ENCODE data around the gene INPP5D.

The INPP5D gene

DNA sequence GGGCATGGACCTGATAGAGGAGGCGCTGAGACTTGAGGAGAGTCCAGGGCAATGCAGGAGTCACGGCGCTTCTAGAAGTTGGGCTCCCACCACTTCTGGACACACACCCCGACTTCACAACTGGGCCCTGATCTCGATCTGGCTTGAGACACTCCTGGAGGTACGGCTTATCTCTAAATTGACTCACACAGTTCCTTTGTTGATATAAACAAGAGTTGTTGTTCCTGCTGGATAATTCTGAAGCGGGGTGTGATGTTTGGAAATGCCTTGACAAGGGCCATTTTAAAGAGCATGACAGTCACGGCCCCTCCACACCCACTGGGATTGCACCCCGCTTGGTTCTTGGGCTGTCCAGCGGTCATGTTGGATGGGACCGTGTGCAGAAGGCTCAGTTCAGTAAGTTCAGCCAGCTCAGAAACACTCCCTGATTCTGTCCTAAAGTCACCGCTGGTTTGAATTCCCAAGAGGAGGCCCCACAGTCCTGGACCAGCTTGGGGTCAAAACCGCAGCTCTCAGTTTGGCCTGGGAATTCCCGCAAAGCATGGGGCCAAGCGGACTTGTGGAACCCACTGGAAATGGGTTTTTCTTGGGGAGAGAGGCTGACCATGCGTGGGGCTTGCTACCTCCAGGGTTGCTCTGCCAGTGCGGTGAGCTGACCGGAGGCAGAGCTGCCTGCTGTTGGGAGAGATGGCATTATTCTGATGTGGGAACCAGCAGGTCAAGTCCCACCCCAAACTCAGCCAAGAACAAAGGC is 37.0 kb upstream of the INPP5D start:
- Histone ChIP-seq H4K20me1 (ENCODE audit: low read depth, low read length) (no peaks in the 10 kb centered on the region), H2AFZ (ENCODE audit: low read depth, low read length, severe bottlenecking) (no peak overlapping the region), H3K9ac (ENCODE audit: low read length) (no peak overlapping the region), H3K27me3 (ENCODE audit: low read length) (no peaks in the 10 kb centered on the region), H3K4me3 (ENCODE audit: insufficient read depth, low read length, poor library complexity, severe bottlenecking) (no peak overlapping the region), H3F3A (ENCODE audit: insufficient read depth) (no peaks in the 10 kb centered on the region), H3K9me3 (ENCODE audit: insufficient read depth, low read length) (no peaks in the 10 kb centered on the region), H3K27ac (ENCODE audit: low read depth, low read length) (no peak overlapping the region), H3K36me3 (ENCODE audit: low read length) (no peaks in the 10 kb centered on the region), H3K4me2 (ENCODE audit: low read depth, low read length, poor library complexity, severe bottlenecking) (no peak overlapping the region), H3K9me2 (replicated peaks; ENCODE audit: insufficient read depth, low read length) (no peaks in the 10 kb centered on the region), H3K79me2 (ENCODE audit: insufficient read depth, low read length) (no peaks in the 10 kb centered on the region)
- TF ChIP-seq EZH2phosphoT487 (conservative IDR thresholded peaks at IDR 0.05; ENCODE audit: low read length): no peak
- TF ChIP-seq CTCF (IDR thresholded peaks at IDR 0.05; ENCODE audit: insufficient read depth, low read length, poor library complexity, severe bottlenecking): no peak

- Histone ChIP-seq H2AFZ (ENCODE audit: low read depth, low read length, severe bottlenecking) (no peak overlapping the region), H3K36me3 (ENCODE audit: low read length) (no peaks in the 10 kb centered on the region), H3F3A (ENCODE audit: insufficient read depth) (no peaks in the 10 kb centered on the region), H3K9ac (ENCODE audit: low read length) (no peak overlapping the region), H4K20me1 (ENCODE audit: low read depth, low read length) (no peaks in the 10 kb centered on the region), H3K4me3 (ENCODE audit: insufficient read depth, low read length, poor library complexity, severe bottlenecking) (no peak overlapping the region), H3K27me3 (ENCODE audit: low read length) (no peaks in the 10 kb centered on the region), H3K9me2 (replicated peaks; ENCODE audit: insufficient read depth, low read length) (no peaks in the 10 kb centered on the region), H3K4me2 (ENCODE audit: low read depth, low read length, poor library complexity, severe bottlenecking) (no peak overlapping the region), H3K79me2 (ENCODE audit: insufficient read depth, low read length) (no peaks in the 10 kb centered on the region), H3K27ac (ENCODE audit: low read depth, low read length) (no peak overlapping the region), H3K9me3 (ENCODE audit: insufficient read depth, low read length) (no peaks in the 10 kb centered on the region)
- TF ChIP-seq CTCF (IDR thresholded peaks at IDR 0.05; ENCODE audit: insufficient read depth, low read length, poor library complexity, severe bottlenecking): no peak
- no peak for TF ChIP-seq EZH2phosphoT487 (conservative IDR thresholded peaks at IDR 0.05; ENCODE audit: low read length)
These were observed 36.3 kb upstream of the INPP5D start for GRCh38 chr2:233023761-233024410.

GRCh38 chr2:233025706-233026105 is 34.4 kb upstream of the INPP5D start:
- no peaks in the 10 kb centered on the region for H3F3A ChIP-seq (ENCODE audit: insufficient read depth)
- no peaks in the 10 kb centered on the region for H3K9me2 ChIP-seq (replicated peaks; ENCODE audit: insufficient read depth, low read length)
- H3K27ac ChIP-seq (ENCODE audit: low read depth, low read length): no peak overlapping the region
- H3K4me3 ChIP-seq (ENCODE audit: insufficient read depth, low read length, poor library complexity, severe bottlenecking): no peak overlapping the region
- no peaks in the 10 kb centered on the region for H3K27me3 ChIP-seq (ENCODE audit: low read length)
- no peaks in the 10 kb centered on the region for H4K20me1 ChIP-seq (ENCODE audit: low read depth, low read length)
- no peaks in the 10 kb centered on the region for H3K36me3 ChIP-seq (ENCODE audit: low read length)
- H3K9ac ChIP-seq (ENCODE audit: low read length): no peak overlapping the region
- H2AFZ ChIP-seq (ENCODE audit: low read depth, low read length, severe bottlenecking): no peak overlapping the region
- no peaks in the 10 kb centered on the region for H3K9me3 ChIP-seq (ENCODE audit: insufficient read depth, low read length)
- TF ChIP-seq CTCF (IDR thresholded peaks at IDR 0.05; ENCODE audit: insufficient read depth, low read length, poor library complexity, severe bottlenecking): no peak
- TF ChIP-seq EZH2phosphoT487 (conservative IDR thresholded peaks at IDR 0.05; ENCODE audit: low read length): no peak
- H3K4me2 ChIP-seq (ENCODE audit: low read depth, low read length, poor library complexity, severe bottlenecking): no peak overlapping the region
- H3K79me2 ChIP-seq (ENCODE audit: insufficient read depth, low read length): no peaks in the 10 kb centered on the region

All from SU-DHL-6 (cell line).